Measurements from ENCODE around the gene LRRC74B. TPM values are rescaled to one million over a fixed set of nuclear protein-coding genes. Genes with fewer than 3 reads are reported as not detected.
"Not testable (repeated sequence)": the region's sequence is repeated elsewhere in the genome, so short reads cannot be mapped to it uniquely, and the experiment has no call there.

LRRC74B gene
- total RNA-seq, 1 experiment from 2014 or later: not detected

GRCh38 chr22:21033895-21034294 lies 11.9 kb upstream of the LRRC74B start:
- Histone ChIP-seq H3K4me1 (peaks cover 16% of the 10 kb centered on the region), H3K27me3 (no peaks in the 10 kb centered on the region)

DNA sequence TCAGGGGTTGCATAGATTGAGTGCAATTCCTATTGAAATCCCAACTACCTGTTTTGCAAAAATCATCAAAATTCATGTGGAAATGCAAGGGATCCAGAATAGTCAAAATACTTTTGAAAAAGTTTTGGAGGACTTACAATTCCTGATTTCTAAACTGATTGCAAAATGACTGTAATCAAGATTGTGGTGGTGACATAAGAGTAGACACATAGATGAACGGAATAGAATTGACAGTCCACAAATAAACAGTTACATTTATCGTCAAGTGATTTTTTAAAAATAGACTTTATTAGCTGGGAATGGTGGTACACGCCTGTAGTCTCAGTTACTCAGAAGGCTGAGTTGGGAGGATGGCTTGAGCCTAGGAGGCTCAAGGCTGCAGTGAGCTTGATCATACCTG lies 10.8 kb upstream of the LRRC74B start:
- H3K36me3 ChIP-seq: no peaks in the 10 kb centered on the region
- no peak for DNase-seq
- no peak overlapping the region for H3K27ac ChIP-seq
- no peaks in the 10 kb centered on the region for H3K9me3 ChIP-seq (replicated peaks)
- no peaks in the 10 kb centered on the region for H3K27me3 ChIP-seq
- H3K4me3 ChIP-seq: no peak overlapping the region
- H3K4me1 ChIP-seq: peaks cover 19% of the 10 kb centered on the region

More at GRCh38 chr22:21033895-21034294, 11.9 kb upstream of the LRRC74B start:
- DNase-seq: no peak
- no peaks in the 10 kb centered on the region for H3K36me3 ChIP-seq
- H3K4me3 ChIP-seq: no peak overlapping the region
- H3K27ac ChIP-seq: no peak overlapping the region
- H3K9me3 ChIP-seq (replicated peaks): no peaks in the 10 kb centered on the region

DNA sequence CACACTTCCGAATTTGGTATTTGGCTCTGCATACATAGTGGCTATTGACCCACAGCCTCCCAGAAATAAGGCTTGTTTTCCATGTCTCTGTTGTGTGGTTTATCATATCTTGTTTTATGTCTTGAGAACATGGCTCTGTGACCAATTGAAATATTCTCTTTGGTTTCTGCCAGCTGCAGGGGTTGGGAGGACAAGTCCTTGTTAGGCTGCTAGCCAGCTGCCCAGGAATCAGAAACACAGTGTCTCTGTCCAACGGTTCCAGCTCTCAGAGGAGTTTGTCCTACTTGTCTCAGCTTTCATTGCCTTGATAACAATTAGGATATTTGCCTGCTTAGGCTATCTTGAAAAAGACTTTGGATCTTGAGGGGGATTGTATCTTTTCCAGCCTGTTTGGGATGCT lies 7.3 kb upstream of the LRRC74B start:
- Histone ChIP-seq H3K9me3 (replicated peaks) (no peaks in the 10 kb centered on the region), H3K27me3 (no peaks in the 10 kb centered on the region), H3K36me3 (no peaks in the 10 kb centered on the region), H3K27ac (peak overlapping the region; percentile 79), H3K4me1 (peaks cover 23% of the 10 kb centered on the region), H3K4me3 (no peak overlapping the region)
- peak; percentile 78 to 89 for DNase-seq

DNA sequence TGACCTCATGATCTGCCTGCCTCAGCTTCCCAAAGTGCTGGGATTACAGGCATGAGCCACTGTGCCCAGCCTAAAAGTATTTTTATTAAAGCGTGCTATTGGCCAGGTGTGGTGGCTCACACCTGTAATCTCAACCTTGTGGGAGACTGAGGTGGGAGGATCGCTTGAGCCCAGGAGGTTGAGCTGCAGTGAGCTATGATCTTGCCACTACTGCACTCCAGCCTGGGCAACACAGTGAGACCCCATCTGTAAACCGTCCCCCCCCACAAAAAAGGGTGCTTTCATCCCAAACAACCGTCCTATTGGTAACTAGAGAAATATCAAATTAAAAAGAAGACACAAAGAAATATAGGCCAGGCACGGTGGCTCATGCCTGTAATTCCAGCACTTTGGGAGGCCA lies 6.6 kb upstream of the LRRC74B start:
- Histone ChIP-seq H3K27ac (peak overlapping the region; percentile 79), H3K4me1 (peaks cover 30% of the 10 kb centered on the region)
- not testable (repeated sequence) for H3K36me3 ChIP-seq; H3K27me3 ChIP-seq; H3K4me3 ChIP-seq; DNase-seq; H3K9me3 ChIP-seq (replicated peaks)

DNA sequence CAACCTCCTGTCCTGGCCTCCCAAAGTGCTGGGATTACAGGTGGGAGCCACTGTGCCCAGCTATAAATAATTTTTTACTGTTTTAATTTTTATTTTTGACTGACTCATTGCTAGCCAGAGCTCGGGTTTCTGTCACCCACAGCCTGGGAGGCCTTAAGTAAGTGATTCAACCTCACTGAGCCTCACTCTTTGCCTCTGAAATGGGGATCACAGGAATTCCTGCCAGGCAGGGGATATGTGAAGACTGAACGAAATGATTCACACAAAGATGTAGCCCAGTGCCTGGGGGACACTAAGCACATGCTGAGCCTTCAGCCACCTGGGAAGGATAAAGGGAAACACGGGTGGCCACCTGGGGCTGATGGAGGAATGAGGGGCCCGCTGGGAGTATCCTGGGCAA lies 3.8 kb upstream of the LRRC74B start:
- Histone ChIP-seq H3K4me1 (peaks cover 38% of the 10 kb centered on the region), H3K27ac (no peak overlapping the region), H3K9me3 (replicated peaks) (no peaks in the 10 kb centered on the region), H3K27me3 (no peaks in the 10 kb centered on the region), H3K36me3 (no peaks in the 10 kb centered on the region), H3K4me3 (no peak overlapping the region)
- DNase-seq: peak in 1 of 2 experiments; percentile 39

DNA sequence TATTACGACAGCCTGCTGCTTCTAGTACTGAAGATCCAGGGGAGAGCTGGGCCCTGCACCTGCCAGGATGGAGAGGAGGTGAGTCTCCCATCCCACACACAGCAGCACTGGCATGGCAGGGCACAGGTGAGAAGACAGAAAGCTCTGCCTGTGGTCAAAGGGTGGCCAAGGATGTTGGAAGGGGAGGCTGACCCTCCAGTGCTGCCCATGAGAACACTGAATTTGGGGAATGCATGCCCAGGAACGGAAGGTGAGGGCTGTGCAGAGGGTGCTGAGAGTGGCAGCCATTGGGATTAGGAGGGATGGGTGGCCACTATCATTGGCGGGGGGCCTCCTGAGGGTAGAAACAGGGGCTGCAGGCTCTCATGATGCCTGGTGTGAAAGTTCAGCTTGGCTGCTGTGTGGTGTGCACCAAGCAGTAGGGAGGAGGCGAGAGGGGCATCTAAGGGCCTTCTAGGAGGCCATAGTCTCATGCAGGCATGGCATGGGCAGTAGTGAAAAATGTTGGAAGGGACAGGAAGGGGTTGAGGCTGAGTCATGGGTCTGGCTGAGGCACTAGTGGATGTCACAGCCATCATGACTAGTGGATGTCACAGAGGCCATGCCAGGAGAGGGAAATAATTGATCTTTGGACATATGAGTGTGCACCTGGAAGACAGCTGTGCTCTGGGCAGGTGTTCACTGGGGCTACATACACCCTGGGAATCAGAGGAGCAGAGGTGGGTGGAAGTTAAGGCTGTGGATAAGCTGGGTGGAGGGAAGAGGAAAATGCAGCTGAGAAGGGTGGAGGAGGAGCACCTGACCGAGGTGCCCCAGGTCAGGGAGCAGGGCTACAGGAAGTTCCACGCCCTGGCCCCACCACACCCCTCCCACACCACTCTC lies 2.5 kb upstream of the LRRC74B start:
- H3K27ac ChIP-seq: no peak overlapping the region
- no peak for DNase-seq
- no peaks in the 10 kb centered on the region for H3K9me3 ChIP-seq (replicated peaks)
- H3K4me1 ChIP-seq: peaks cover 36% of the 10 kb centered on the region
- no peaks in the 10 kb centered on the region for H3K27me3 ChIP-seq
- no peak overlapping the region for H3K4me3 ChIP-seq
- H3K36me3 ChIP-seq: no peaks in the 10 kb centered on the region

DNA sequence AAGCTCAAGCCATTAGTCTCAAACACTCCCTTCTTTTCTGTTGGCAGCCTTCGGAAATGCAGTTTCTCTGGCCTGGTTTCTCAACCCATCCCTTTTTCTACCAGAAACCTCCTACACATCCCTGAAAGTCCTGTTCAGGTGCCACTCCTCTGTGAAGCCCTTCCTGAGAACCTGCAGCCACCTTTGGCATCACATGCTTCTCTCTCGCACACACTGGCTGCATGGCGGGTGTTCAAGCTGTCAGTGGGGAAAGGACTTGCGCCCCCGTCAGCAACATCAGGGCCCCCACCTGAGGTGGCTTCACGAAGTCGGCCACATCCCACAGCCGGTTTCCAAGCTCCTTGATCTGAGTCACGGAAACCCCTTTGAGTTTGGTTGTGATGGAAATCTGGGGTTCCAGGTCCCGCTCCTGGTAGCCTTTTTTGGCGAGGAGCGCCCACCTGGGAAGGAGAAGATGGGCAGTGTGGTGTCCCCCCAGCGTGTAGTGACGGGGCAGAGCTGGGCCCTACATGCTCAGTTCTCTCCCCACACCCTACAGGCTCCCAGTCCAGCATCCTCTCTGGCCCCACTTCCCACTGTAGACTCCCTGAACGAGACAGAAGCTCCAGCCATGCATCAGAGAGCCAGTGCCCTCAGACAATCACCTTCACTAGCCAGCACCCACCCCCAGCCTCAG lies 1.7 kb upstream of the LRRC74B start:
- Histone ChIP-seq H3K36me3 (no peaks in the 10 kb centered on the region), H3K27ac (peak overlapping the region; percentile 86), H3K4me1 (peaks cover 31% of the 10 kb centered on the region), H3K4me3 (peak overlapping the region; percentile 47), H3K9me3 (replicated peaks) (no peaks in the 10 kb centered on the region), H3K27me3 (no peaks in the 10 kb centered on the region)
- DNase-seq: peak in 1 of 2 experiments; percentile 36

DNA sequence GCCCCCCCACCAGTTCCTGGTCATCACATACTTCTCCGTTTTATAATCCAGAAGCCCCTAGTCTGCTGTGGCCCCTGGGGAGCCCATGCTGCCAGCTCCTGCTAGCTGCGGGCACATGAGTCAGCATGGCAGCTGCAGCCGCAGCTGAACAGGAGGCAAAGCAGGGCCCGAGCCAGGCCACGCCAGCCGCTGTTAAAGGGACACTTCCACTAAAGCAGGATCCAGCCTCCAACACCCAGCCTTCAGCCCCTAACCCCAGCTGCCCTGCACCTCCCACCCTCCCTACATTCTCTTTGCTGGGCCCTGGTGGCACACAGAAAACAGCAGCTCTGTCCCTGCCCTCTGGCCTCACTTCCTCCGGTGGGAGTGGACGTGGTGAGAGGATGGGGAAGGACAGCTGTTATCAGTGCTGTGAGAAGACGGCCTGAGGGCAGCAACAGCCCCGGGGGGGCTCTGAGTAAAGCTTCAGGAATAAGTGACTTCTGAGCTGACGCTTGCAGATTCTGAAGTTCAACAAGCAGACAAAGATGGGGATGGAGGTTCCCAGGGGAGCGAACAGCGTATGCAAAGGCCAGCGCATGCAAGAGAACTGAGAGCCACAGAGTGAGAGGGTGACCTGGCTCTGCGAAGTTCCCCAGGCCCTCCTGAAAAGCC lies 688 bp upstream of the LRRC74B start:
- Histone ChIP-seq H3K4me1 (peaks cover 28% of the 10 kb centered on the region), H3K9me3 (replicated peaks) (no peaks in the 10 kb centered on the region), H3K36me3 (no peaks in the 10 kb centered on the region), H3K27ac (peak overlapping the region; percentile 86), H3K4me3 (peak overlapping the region; percentile 63), H3K27me3 (no peaks in the 10 kb centered on the region)
- DNase-seq: peak; percentile 86 to 93

DNA sequence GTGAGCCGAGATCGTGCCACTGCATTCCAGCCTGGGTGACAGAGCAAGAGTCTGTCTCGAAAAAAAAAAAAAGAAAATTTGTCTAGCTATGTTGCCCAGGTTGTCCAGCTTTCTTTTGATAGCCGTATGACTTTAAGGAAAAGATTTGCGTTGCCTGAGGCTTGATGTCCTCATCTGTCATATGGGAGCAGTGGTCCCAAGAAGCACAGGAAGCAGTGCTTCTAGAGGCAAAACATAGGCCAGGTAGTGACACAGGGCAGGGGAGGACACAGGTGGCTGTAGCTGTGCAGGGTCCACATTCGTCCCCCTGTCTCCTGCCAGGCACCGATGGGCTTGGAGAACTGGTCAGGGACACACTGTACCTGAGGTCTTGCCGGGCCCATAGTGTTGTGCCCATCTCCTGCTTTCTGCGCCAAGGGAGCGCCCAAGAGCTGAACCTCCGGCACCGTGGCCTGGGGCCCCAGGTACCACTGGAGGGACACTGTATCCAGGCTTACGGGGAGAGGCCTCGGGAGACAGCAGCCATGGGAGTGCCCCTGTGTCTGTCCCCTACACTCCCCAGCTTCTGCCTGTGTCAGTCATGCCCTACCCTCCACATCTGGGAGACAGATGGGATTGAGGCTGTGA lies 1.4 kb downstream of the LRRC74B start:
- Histone ChIP-seq H3K4me1 (peaks cover 24% of the 10 kb centered on the region), H3K27ac (no peak overlapping the region), H3K36me3 (no peaks in the 10 kb centered on the region), H3K9me3 (replicated peaks) (no peaks in the 10 kb centered on the region), H3K27me3 (no peaks in the 10 kb centered on the region), H3K4me3 (no peak overlapping the region)
- no peak for DNase-seq

DNA sequence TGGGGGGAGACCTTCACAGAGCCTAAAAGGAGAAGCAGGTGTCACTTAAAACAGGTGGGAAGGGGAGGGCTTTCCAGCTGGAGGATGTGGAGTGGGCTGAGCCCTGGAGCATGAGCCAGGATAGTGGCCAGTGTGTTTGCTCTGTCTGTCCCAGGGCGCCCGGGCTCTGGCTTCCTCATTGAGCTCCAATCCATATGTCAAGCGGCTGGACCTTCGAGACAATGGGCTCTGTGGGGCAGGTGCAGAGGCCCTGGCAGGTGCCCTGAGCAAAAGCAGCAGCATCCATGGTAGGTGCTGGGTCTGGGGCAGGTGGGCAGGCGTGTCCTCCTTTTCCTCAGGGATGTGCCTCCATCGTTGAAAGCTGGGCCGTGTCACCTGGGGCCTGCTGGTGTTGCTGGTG lies 2.0 kb downstream of the LRRC74B start:
- no peaks in the 10 kb centered on the region for H3K9me3 ChIP-seq (replicated peaks)
- no peak for DNase-seq

DNA sequence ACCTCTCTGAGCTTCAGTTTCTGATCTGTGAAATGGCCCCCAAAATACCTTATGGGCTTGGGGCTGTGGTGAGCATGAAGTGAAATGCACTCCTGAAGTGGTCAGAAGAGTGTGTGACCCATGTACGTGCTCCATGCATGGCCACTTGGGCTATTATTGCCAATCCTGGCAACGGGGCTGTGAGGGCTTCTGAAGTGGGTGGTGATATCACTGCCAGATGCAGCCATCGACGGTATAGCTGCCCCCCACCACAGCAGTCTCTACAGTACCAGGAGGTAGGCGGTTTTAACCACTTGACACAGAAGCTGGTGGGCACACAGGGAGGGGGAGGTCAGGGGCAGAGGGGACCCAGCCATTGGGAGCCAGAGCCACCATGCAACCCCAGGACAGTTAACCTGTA lies 2.7 kb downstream of the LRRC74B start:
- not testable (repeated sequence) for H3K9me3 ChIP-seq (replicated peaks); H3K27me3 ChIP-seq; H3K27ac ChIP-seq; DNase-seq; H3K4me3 ChIP-seq; H3K36me3 ChIP-seq
- peaks cover 23% of the 10 kb centered on the region for H3K4me1 ChIP-seq

More for the DNA sequence above, 2.0 kb downstream of the LRRC74B start:
- H3K4me1 ChIP-seq: peaks cover 24% of the 10 kb centered on the region
- H3K36me3 ChIP-seq: no peaks in the 10 kb centered on the region
- H3K27ac ChIP-seq: no peak overlapping the region
- H3K4me3 ChIP-seq: no peak overlapping the region
- no peaks in the 10 kb centered on the region for H3K27me3 ChIP-seq

GRCh38 chr22:21048965-21049364 lies 3.2 kb downstream of the LRRC74B start:
- DNase-seq; H3K36me3 ChIP-seq; H3K27ac ChIP-seq; H3K27me3 ChIP-seq; H3K4me3 ChIP-seq; H3K9me3 ChIP-seq (replicated peaks): not testable (repeated sequence)
- H3K4me1 ChIP-seq: peaks cover 18% of the 10 kb centered on the region

DNA sequence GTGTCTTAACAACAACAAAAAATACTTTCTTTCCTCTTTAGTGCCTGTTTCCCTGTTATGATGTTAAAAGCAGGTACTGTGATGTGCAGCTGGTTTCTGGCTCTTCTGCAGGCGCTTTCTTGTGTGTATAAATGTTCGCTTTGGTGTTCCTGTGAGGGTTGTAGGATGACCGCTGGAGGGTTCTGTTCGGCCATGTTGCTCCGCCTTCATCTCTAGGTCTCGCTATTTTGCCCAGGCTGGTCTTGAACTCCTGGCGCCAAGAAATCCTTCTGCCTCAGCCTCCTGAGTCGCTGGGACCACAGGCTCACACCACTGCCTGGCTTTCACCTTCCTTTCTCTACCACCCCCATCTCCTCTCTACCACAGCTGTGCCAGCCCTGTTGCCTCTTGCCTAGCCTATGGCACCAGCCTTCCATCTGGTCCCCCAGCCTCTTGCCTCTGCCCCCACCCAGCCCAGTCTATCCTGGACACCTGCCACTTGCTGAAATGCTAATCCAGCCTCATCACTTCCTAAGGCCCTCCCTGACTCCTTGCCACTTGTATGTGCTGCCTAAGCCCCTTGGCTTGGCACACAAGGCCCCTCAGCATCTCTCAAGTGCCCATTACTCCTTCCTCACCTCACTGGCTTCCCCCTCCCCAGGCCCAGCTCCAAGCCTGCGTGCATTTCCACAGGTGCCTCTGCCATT lies 5.5 kb downstream of the LRRC74B start:
- Histone ChIP-seq H3K9me3 (replicated peaks) (no peaks in the 10 kb centered on the region), H3K27me3 (no peaks in the 10 kb centered on the region), H3K27ac (no peak overlapping the region), H3K4me1 (peaks cover 11% of the 10 kb centered on the region), H3K4me3 (no peak overlapping the region), H3K36me3 (no peaks in the 10 kb centered on the region)
- no peak for DNase-seq

GRCh38 chr22:21051831-21052400 lies 6.2 kb downstream of the LRRC74B start:
- no peak overlapping the region for H3K27ac ChIP-seq
- no peaks in the 10 kb centered on the region for H3K9me3 ChIP-seq (replicated peaks)
- H3K36me3 ChIP-seq: no peaks in the 10 kb centered on the region
- H3K27me3 ChIP-seq: no peaks in the 10 kb centered on the region
- no peak overlapping the region for H3K4me3 ChIP-seq
- peaks cover 11% of the 10 kb centered on the region for H3K4me1 ChIP-seq
- no peak for DNase-seq
